Pancreas (tissue), 10 donors: Measurements from ENCODE around the gene JAM3. TPM values are rescaled to one million over a fixed set of nuclear protein-coding genes. Genes with fewer than 3 reads are reported as not detected.

Experiments
- ATAC-seq, 4 donors: fragments of 200-7000 bp; cut with Tn5 transposase; one replicate each; pipeline versions ENCODE4 v1.8.0 to v1.9.1; 2020; ENCODE audit warnings: mild to moderate bottlenecking in 4 of 4, moderate library complexity in 4 of 4
- DNase-seq, 6 donors: peaks; one replicate each; pipeline ENCODE4 v3.0.0-alpha.2; 2020
- FAIRE-seq: peaks from 2 replicates; lab custom pipeline; 2012; peaks lifted over from hg19 to GRCh38; lab: Jason Lieb, UNC
- H3K27ac ChIP-seq, 4 donors: fragments of 200-600 bp; sonication (generic); 1 replicate in 3 of 4; 2 replicates in 1 of 4; pipeline versions ENCODE4 v1.5.0 to v1.8.0; 2020
- H3K27me3 ChIP-seq, 4 donors: fragments of 200-600 bp; one replicate each; pipeline ENCODE4 v1.8.0; 2021
- H3K36me3 ChIP-seq, 3 donors: fragments of 200-600 bp; sonication (generic) in 1 of 3; one replicate each; pipeline versions ENCODE4 v1.5.0 to v1.8.0; 2020 to 2021
- H3K4me1 ChIP-seq, 3 donors: fragments of 200-600 bp; one replicate each; pipeline ENCODE4 v1.8.0; 2021
- H3K4me3 ChIP-seq, 4 donors: fragments of 200-600 bp; sonication (generic) in 2 of 4; one replicate each; pipeline versions ENCODE4 v1.5.0 to v1.8.0; 2020 to 2021
- H3K9me3 ChIP-seq, 4 donors: fragments of 200-600 bp; one replicate each; pipeline ENCODE4 v1.8.0; 2021
- CTCF ChIP-seq, 4 donors: fragments of 200-600 bp; sonication (generic) in 3 of 4; IDR thresholded peaks; one replicate each; pipeline versions ENCODE4 v1.5.0 to v1.8.0; 2021; ENCODE audit warnings: antibody characterized with exemption in 4 of 4
- WGBS, 2 donors: extraction: QIAGEN DNeasy Blood & Tissue Kit; methylation state at CpG; one replicate each; pipeline ENCODE4 v1.1.7; 2013; 5-methylcytosine and 5-hydroxymethylcytosine counted together
- intact Hi-C, 3 donors: fragments of 100-400 bp; cut with DNase I; formaldehyde crosslinking; loops; one replicate each; pipeline versions ENCODE4 v1.11.1 to v1.14.2; 2022
- polyA plus RNA-seq, 2 donors: library from polyadenylated mRNA; stranded (reverse); fragments of 200-250 nt; gene quantifications; one replicate each; pipeline ENCODE4 v1.2.3, GENCODE V29; 2013
- total RNA-seq, 6 donors: library from RNA; stranded (reverse); fragmentation: NEBNext Ultra II Directional in 4 of 6; extraction: Animal tissue kit (Norgen Biotek cat#: 25700) in 4 of 6; gene quantifications; one replicate each; pipeline versions ENCODE4 v1.2.1 to v1.2.4, GENCODE V29; 2021 to 2023
- donor health status: healthy with polysubstance abuse.
- donor health status: DM: no; HTN: no; CAD: no; lungs with moderate emphysema.
- donor health status: DM: no; HTN: no; CAD: no.
- donor health status: control.
- donor health status: control.
- donor health status: Bipolar disorder and iron deficiency.
- donor health status: DM: yes; HTN: yes; CAD: no.
- donor health status: DM: no; HTN: no; CAD: no.
- donor health status: DM: no; HTN: no; CAD: no.
- donor health status: DM: yes; HTN: yes; CAD: no.

JAM3 gene
- total and polyA plus RNA-seq, 8 donors, result 1.7 to 11.0 (median 4.2) TPM

DNA sequence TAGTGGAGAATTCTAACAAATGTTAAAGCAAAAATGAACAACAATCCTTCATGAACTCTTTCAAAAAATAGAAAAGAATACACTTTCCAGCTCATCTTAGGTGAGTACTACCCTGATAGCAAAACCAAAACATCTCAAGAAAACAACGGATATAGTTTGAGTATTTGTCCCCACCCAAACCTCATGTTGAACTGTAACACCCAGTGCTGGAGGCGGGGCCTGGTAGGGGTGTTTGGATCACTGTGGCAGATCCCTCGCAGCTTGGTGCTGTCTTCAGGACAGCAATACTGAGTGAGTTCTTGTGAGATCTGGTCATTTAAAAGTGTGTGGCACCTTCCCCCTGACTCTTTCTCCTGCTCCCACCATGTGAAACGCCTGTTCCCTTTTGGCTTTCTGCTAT, 127.9 kb downstream of the JAM3 start:
- H3K27me3 ChIP-seq, result no peaks in the 10 kb centered on the region
- no peak for TF ChIP-seq CTCF (IDR thresholded peaks at IDR 0.05)
- H3K9me3 ChIP-seq, result no peaks in the 10 kb centered on the region
- FAIRE-seq (no peak), DNase-seq (no peak), ATAC-seq (no peak)
- H3K4me3 ChIP-seq, result no peak overlapping the region
- peaks cover 0 to 19% (median 7%) of the 10 kb centered on the region in 3 donors for H3K36me3 ChIP-seq
- H3K4me1 ChIP-seq, result no peaks in the 10 kb centered on the region
- WGBS, 2 donors, result 88 to 98% methylated on average over 4 of the region's 4 CpGs
- H3K27ac ChIP-seq, result no peak overlapping the region
- intact Hi-C loops, result no loop called here

DNA sequence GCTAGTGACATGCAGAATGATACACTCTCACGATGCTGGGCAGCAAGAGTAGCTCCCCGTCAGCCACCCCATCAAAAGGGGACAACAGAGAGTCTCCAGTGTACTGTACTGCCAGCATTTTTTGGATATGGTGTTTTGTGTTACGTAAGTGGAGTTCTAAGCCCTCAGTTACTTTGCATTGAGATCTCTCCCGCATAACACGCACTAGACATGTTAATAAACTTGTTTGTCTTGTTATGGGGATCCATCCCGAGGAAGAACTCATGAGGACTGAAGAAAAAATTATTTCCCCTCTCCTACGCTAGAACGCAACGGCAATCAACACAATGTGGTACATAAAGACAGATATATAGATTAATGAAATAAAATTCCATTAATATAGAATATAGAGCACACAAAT, 130.7 kb downstream of the JAM3 start:
- H3K36me3 ChIP-seq, result peaks cover 0 to 11% (median 0%) of the 10 kb centered on the region in 3 donors
- ATAC-seq, result no peak
- no peak overlapping the region for H3K4me3 ChIP-seq
- no peaks in the 10 kb centered on the region for H3K9me3 ChIP-seq
- no peaks in the 10 kb centered on the region for H3K27me3 ChIP-seq
- no peak for DNase-seq
- H3K4me1 ChIP-seq, result no peaks in the 10 kb centered on the region
- intact Hi-C loops, result no loop called here
- FAIRE-seq, result no peak
- WGBS, 2 donors, result 95 to 98% methylated on average over 9 of the region's 9 CpGs
- no peak for TF ChIP-seq CTCF (IDR thresholded peaks at IDR 0.05)
- H3K27ac ChIP-seq, result no peak overlapping the region

DNA sequence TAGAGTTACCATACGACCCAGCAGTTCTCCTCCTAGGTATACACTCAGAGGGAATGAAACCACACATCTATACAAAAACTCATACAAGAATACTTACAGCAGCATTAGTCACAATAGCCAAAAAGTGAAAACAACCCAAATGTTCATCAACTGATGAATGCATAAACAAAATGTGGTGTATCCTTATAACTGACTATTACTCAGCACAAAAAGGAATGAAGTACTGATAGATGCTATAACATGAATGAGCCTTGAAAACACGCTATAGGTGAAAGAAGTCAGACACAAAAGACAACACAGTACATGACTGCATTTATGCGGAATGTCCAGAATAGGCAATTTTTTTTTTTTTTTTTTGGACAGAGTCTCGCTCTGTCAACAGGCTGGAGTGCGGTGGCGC, 131.8 kb downstream of the JAM3 start:
- H3K4me1 ChIP-seq, result no peaks in the 10 kb centered on the region
- FAIRE-seq, result no peak
- no peaks in the 10 kb centered on the region for H3K9me3 ChIP-seq
- no peak overlapping the region for H3K27ac ChIP-seq
- DNase-seq, result no peak
- no peak for ATAC-seq
- peaks cover 0 to 11% (median 0%) of the 10 kb centered on the region in 3 donors for H3K36me3 ChIP-seq
- H3K27me3 ChIP-seq, result no peaks in the 10 kb centered on the region
- intact Hi-C loops, result no loop called here
- TF ChIP-seq CTCF (IDR thresholded peaks at IDR 0.05), result no peak
- no peak overlapping the region for H3K4me3 ChIP-seq
- WGBS, 2 donors, result 97 to 98% methylated on average over 6 of the region's 6 CpGs

Other genes with a start within 250 kb of the JAM3 start
- not detected for gene SPATA19, start 223.6 kb upstream of the JAM3 start, total RNA-seq
- gene SPATA19, start 223.6 kb upstream of the JAM3 start, polyA plus RNA-seq, result not detected
- gene IGSF9B, start 112.1 kb upstream of the JAM3 start, total RNA-seq, result 1 to 10 TPM; 1.1 to 5.8 (median 2.7) TPM
- gene IGSF9B, start 112.1 kb upstream of the JAM3 start, polyA plus RNA-seq, result 1 to 10 TPM; 1.5 to 3.5 TPM
- gene NCAPD3, start 154.9 kb downstream of the JAM3 start, total RNA-seq, result 1 to 10 TPM; 5.0 to 9.5 (median 6.9) TPM
- 1 to 10 TPM; 4.5 to 5.2 TPM for gene NCAPD3, start 154.9 kb downstream of the JAM3 start, polyA plus RNA-seq
- 10 to 100 TPM; 21.6 to 30.1 (median 26.5) TPM for gene VPS26B, start 155.6 kb downstream of the JAM3 start, total RNA-seq
- 10 to 100 TPM; 18.1 to 30.3 TPM for gene VPS26B, start 155.6 kb downstream of the JAM3 start, polyA plus RNA-seq
- gene THYN1, start 184.3 kb downstream of the JAM3 start, total RNA-seq, result 10 to 100 TPM; 10.3 to 21.8 (median 14.6) TPM
- gene THYN1, start 184.3 kb downstream of the JAM3 start, polyA plus RNA-seq, result 10 to 100 TPM; 26.3 to 50.0 TPM
- 10 to 100 TPM; 15.9 to 22.2 (median 16.4) TPM for gene ACAD8, start 184.5 kb downstream of the JAM3 start, total RNA-seq
- gene ACAD8, start 184.5 kb downstream of the JAM3 start, polyA plus RNA-seq, result 10 to 100 TPM; 32.7 to 38.5 TPM
- gene GLB1L3, start 207.3 kb downstream of the JAM3 start, total RNA-seq, result under 1 TPM in 2 of 6 donors, not detected in 4; 0.12 to 0.13 TPM
- under 1 TPM; 0.15 to 0.38 TPM for gene GLB1L3, start 207.3 kb downstream of the JAM3 start, polyA plus RNA-seq